ENCODE results near the gene MLH1. TPM values are rescaled to one million over a fixed set of nuclear protein-coding genes. Genes with fewer than 3 reads are reported as not detected.

MLH1 gene
- total RNA-seq, 4 donors from 2014 or later: 27.9 to 59.0 (median 36.3) TPM

DNA sequence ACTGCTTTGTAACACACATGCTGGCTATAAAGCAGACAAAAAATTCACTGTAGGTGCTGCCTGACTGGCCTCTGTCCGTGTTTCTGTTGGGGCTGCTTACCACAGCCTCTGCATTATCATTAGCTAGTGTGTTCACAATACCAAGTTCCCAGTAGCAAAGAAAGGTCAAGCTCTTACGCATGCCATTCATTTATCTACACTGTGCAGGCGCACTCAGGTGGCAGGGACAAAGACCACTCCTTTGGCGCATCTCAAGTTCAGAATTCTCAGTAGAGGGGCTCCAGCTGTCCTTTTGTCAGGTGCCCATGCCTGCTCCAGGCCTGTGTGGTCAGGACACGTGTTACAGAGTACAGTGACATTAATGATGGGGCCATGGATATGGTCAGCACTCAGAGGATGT, 22.3 kb downstream of the MLH1 start:
- Histone ChIP-seq H3K4me3 (no peak overlapping the region), H3K36me3 (peaks cover 52 to 98% (median 95%) of the 10 kb centered on the region in 4 donors), H3K9me3 (no peaks in the 10 kb centered on the region), H3K27ac (replicated peaks in 1 of 4) (no peak overlapping the region), H3K4me1 (peaks cover 0 to 3% (median 0%) of the 10 kb centered on the region in 4 donors), H3K27me3 (no peaks in the 10 kb centered on the region)
- no peak for TF ChIP-seq CTCF (IDR thresholded peaks at IDR 0.05)
- TF ChIP-seq EP300 (IDR thresholded peaks at IDR 0.05): no peak
- TF ChIP-seq POLR2A (IDR thresholded peaks at IDR 0.05; ENCODE audit: low read depth): no peak
- no peak for TF ChIP-seq POLR2AphosphoS5 (IDR thresholded peaks at IDR 0.05)
- no peak for DNase-seq (ENCODE audit: extremely low spot score)
- intact Hi-C loops (cut with DNase I): no loop called here
- 89% methylated on average over 5 of the region's 5 CpGs for WGBS

DNA sequence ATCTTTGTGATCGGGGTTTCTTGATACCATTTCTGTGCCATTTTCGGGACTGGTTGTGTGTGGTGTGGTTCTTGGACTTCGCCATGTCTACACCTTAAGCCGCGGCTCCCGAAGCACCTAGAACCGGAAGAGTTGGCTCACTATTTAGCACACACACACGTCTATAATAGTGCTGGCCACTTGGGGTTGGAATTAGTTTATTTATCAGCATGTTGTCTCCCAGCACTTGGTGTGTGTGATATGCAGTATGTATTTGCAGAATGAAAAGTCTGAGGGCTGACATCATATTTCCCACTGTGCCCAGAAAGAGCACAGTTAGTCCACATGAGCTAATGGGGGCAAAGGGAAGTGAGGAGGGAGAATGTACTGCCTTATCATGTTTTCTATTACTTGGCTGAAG, 23.6 kb downstream of the MLH1 start:
- no peaks in the 10 kb centered on the region for H3K9me3 ChIP-seq
- H3K4me1 ChIP-seq: peaks cover 0 to 3% (median 0%) of the 10 kb centered on the region in 4 donors
- 97% methylated on average over 8 of the region's 8 CpGs for WGBS
- H3K36me3 ChIP-seq: peaks cover 62 to 98% (median 95%) of the 10 kb centered on the region in 4 donors
- no peaks in the 10 kb centered on the region for H3K27me3 ChIP-seq
- intact Hi-C loops (cut with DNase I): no loop called here
- H3K4me3 ChIP-seq: no peak overlapping the region
- no peak for TF ChIP-seq POLR2A (IDR thresholded peaks at IDR 0.05; ENCODE audit: low read depth)
- no peak for TF ChIP-seq POLR2AphosphoS5 (IDR thresholded peaks at IDR 0.05)
- no peak for TF ChIP-seq CTCF (IDR thresholded peaks at IDR 0.05)
- no peak for TF ChIP-seq EP300 (IDR thresholded peaks at IDR 0.05)
- no peak for DNase-seq (ENCODE audit: extremely low spot score)
- no peak overlapping the region for H3K27ac ChIP-seq (replicated peaks in 1 of 4)

- TF ChIP-seq CTCF (IDR thresholded peaks at IDR 0.05): no peak
- no peak for TF ChIP-seq EP300 (IDR thresholded peaks at IDR 0.05)
- TF ChIP-seq POLR2AphosphoS5 (IDR thresholded peaks at IDR 0.05): no peak
- no peak for TF ChIP-seq POLR2A (IDR thresholded peaks at IDR 0.05; ENCODE audit: low read depth)
- Histone ChIP-seq H3K27me3 (no peaks in the 10 kb centered on the region), H3K4me3 (no peak overlapping the region), H3K36me3 (peaks cover 59 to 98% (median 95%) of the 10 kb centered on the region in 4 donors), H3K4me1 (peaks cover 0 to 3% (median 0%) of the 10 kb centered on the region in 4 donors), H3K27ac (replicated peaks in 1 of 4) (no peak overlapping the region), H3K9me3 (no peaks in the 10 kb centered on the region)
- DNase-seq (ENCODE audit: extremely low spot score): no peak
- 84% methylated on average over 3 of the region's 3 CpGs for WGBS
- intact Hi-C loops (cut with DNase I): no loop called here
Measured at GRCh38 chr3:37017683-37018082, 24.4 kb downstream of the MLH1 start.

GRCh38 chr3:37024092-37024491, 30.8 kb downstream of the MLH1 start:
- intact Hi-C loops (cut with DNase I): no loop called here
- Histone ChIP-seq H3K4me1 (peaks cover 0 to 7% (median 3%) of the 10 kb centered on the region in 4 donors), H3K27ac (replicated peaks in 1 of 4) (no peak overlapping the region), H3K4me3 (no peak overlapping the region), H3K36me3 (peaks cover 48 to 82% (median 74%) of the 10 kb centered on the region in 4 donors), H3K27me3 (no peaks in the 10 kb centered on the region), H3K9me3 (no peaks in the 10 kb centered on the region)
- TF ChIP-seq EP300 (IDR thresholded peaks at IDR 0.05) (no peak), POLR2A (IDR thresholded peaks at IDR 0.05; ENCODE audit: low read depth) (no peak), CTCF (IDR thresholded peaks at IDR 0.05) (peak; percentile 49 to 61 (median 61))
- WGBS: 86% methylated on average over 2 of the region's 2 CpGs
- no peak for DNase-seq (ENCODE audit: extremely low spot score)

DNA sequence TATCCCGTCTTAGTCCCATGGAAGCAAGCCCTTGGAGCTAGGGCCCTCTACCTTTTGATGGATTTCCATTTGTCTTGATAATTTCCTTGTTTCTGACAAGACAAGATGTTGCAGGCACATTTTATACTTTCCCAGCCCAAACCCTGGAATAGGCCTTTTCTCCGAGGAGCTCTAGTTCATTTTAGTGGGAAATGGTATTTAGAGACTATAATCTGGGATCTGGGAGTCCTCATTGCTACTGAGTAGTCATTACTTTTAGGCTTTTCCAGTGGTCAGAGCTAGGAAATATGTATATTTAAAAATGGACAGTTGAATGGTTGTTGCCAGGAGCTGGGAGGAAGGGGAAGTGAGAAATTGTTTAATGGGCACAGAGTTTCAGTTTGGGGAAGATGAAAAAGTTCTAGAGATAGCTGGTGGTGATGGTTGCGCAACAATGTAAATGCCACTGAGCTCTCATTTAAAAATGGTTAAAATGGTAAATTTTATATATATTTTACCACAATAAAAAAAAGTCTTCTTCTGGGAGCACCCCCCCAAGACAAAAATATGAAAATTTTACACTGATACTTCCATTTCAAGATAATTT, 31.6 kb downstream of the MLH1 start:
- 85% methylated on average over 3 of the region's 3 CpGs for WGBS
- no peak for TF ChIP-seq CTCF (IDR thresholded peaks at IDR 0.05)
- TF ChIP-seq EP300 (IDR thresholded peaks at IDR 0.05): no peak
- TF ChIP-seq POLR2AphosphoS5 (IDR thresholded peaks at IDR 0.05): no peak
- no peak for TF ChIP-seq POLR2A (IDR thresholded peaks at IDR 0.05; ENCODE audit: low read depth)
- Histone ChIP-seq H3K27me3 (no peaks in the 10 kb centered on the region), H3K4me1 (peaks cover 2 to 14% (median 9%) of the 10 kb centered on the region in 4 donors), H3K4me3 (no peak overlapping the region), H3K9me3 (no peaks in the 10 kb centered on the region), H3K36me3 (peaks cover 40 to 82% (median 67%) of the 10 kb centered on the region in 4 donors), H3K27ac (replicated peaks in 1 of 4) (no peak overlapping the region)
- DNase-seq (ENCODE audit: extremely low spot score): no peak
- intact Hi-C loops (cut with DNase I): loop anchor here (5.0 kb wide), 1 partner anchor 187 kb away; no protein-coding TSS in a partner anchor
